Measurements from ENCODE around the gene ACER2.

ACER2 gene

GRCh38 chr9:19496321-19497050 lies 87.7 kb downstream of the ACER2 start:
- TF ChIP-seq CTCF (IDR thresholded peaks at IDR 0.05; ENCODE audit: low read depth, low read length): no peak
- DNase-seq (ENCODE audit: low read depth in 2 of 2): no peak

GRCh38 chr9:19497276-19497675 lies 88.5 kb downstream of the ACER2 start:
- TF ChIP-seq CTCF (IDR thresholded peaks at IDR 0.05; ENCODE audit: low read depth, low read length): no peak
- DNase-seq (ENCODE audit: low read depth in 2 of 2): no peak
- no peak overlapping the region for H3K4me3 ChIP-seq (replicated peaks in 1 of 2; ENCODE audit: low read depth in 2 of 2, low read length in 2 of 2)

More at GRCh38 chr9:19496321-19497050, 87.7 kb downstream of the ACER2 start:
- no peak overlapping the region for H3K4me3 ChIP-seq (replicated peaks in 1 of 2; ENCODE audit: low read depth in 2 of 2, low read length in 2 of 2)

- TF ChIP-seq CTCF (IDR thresholded peaks at IDR 0.05; ENCODE audit: low read depth, low read length): no peak
- DNase-seq (ENCODE audit: low read depth in 2 of 2): peak; percentile 71 to 80
- no peak overlapping the region for H3K4me3 ChIP-seq (replicated peaks in 1 of 2; ENCODE audit: low read depth in 2 of 2, low read length in 2 of 2)
Observed at GRCh38 chr9:19498015-19498414, 89.2 kb downstream of the ACER2 start.

All from cardiac fibroblast (primary cell).